K562 (cell line): Measurements from ENCODE around the gene SLC35G6. TPM values are rescaled to one million over a fixed set of nuclear protein-coding genes. Genes with fewer than 3 reads are reported as not detected.

Experiments
- ATAC-seq: fragments of 200-7000 bp; cut with Tn5 transposase; 3 replicates; pipeline ENCODE4 v1.9.1; 2020; ENCODE audit warnings: moderate library complexity
- BruUV-seq: library from RNA; stranded (reverse); fragments of 400-500 nt; replicated peaks from 2 replicates; lab custom pipeline; 2021; lab: Mats Ljungman, UMichigan
- CTCF ChIA-PET: fragments of 300-600 bp; formaldehyde crosslinking; extraction: SDS; loops from one replicate; lab custom pipeline; 2021; ENCODE audit warnings: low intra/inter-chr PET ratio; lab: Yijun Ruan, JAX
- POLR2A ChIA-PET: fragments of 300-600, 350-650 bp; sonication (Branson Sonifier 250); formaldehyde crosslinking; extraction: SDS; loops from one replicate; lab custom pipeline; 2021; ENCODE audit warnings: antibody characterized with exemption, inconsistent platforms; lab: Yijun Ruan, JAX
- DNase-seq, 4 experiments: peaks; one replicate each; pipeline versions ENCODE4 v3.0.0 to v3.0.0-alpha.2; 2011 to 2018; ENCODE audit warnings: low spot score in 3 of 4, mixed read lengths in 3 of 4; ENCODE audit errors: extremely low read depth in 1 of 4
- FAIRE-seq: peaks from 2 replicates; lab custom pipeline; 2011; peaks lifted over from hg19 to GRCh38; lab: Jason Lieb, UNC
- H2AFZ ChIP-seq: 2 replicates; pipeline ENCODE4 v1.6.0; 2011; ENCODE audit warnings: low read depth, low read length, control low read depth, inconsistent platforms
- H3K27ac ChIP-seq: fragments of 200-600 bp; 3 replicates; pipeline ENCODE4 v1.8.0; 2011; ENCODE audit warnings: low read depth, mild to moderate bottlenecking, control low read depth, inconsistent platforms, low read length, moderate library complexity, mixed read lengths; ENCODE audit errors: extremely low read depth
- H3K27me3 ChIP-seq, 2 experiments: fragments of 300-600 bp in 1 of 2; 2 replicates in 1 of 2; 3 replicates in 1 of 2; pipeline versions ENCODE4 v1.6.0 to v1.8.0; 2011; ENCODE audit warnings: inconsistent platforms in 2 of 2, low read length in 2 of 2, mild to moderate bottlenecking in 1 of 2, mixed read lengths in 1 of 2, moderate library complexity in 1 of 2; ENCODE audit not compliant: control insufficient read depth in 2 of 2, insufficient read depth in 2 of 2
- H3K36me3 ChIP-seq: fragments of 300-600 bp; 3 replicates; pipeline ENCODE4 v1.8.0; 2011; ENCODE audit warnings: mild to moderate bottlenecking, low read length, inconsistent platforms; ENCODE audit not compliant: control insufficient read depth, insufficient read depth
- H3K4me1 ChIP-seq, 2 experiments: fragments of 200-600 bp in 1 of 2; replicated peaks in 1 of 2; 2 replicates in 1 of 2; 3 replicates in 1 of 2; pipeline versions ENCODE4 v1.5.1 to v1.8.0; 2011; ENCODE audit warnings: inconsistent platforms in 2 of 2, low read length in 2 of 2, mild to moderate bottlenecking in 1 of 2, mixed read lengths in 1 of 2, moderate library complexity in 1 of 2; ENCODE audit not compliant: control insufficient read depth in 2 of 2, insufficient read depth in 2 of 2
- H3K4me2 ChIP-seq: 2 replicates; pipeline ENCODE4 v1.6.1; 2011; ENCODE audit warnings: low read length, control low read depth, inconsistent platforms, mixed read lengths; ENCODE audit not compliant: insufficient read depth
- H3K4me3 ChIP-seq: fragments of 200-600 bp; sonication (generic), shearing (Covaris generic); 2 replicates; pipeline ENCODE4 v1.5.1; 2016; ENCODE audit warnings: control low read depth, inconsistent platforms
- H3K79me2 ChIP-seq: fragments of 200-600 bp; 3 replicates; pipeline ENCODE4 v1.8.0; 2011; ENCODE audit warnings: low read length, inconsistent platforms; ENCODE audit not compliant: control insufficient read depth, insufficient read depth
- H3K9ac ChIP-seq, 2 experiments: 2 replicates each; pipeline versions ENCODE4 v1.6.0 to v1.6.1; 2011; ENCODE audit warnings: low read depth in 2 of 2, low read length in 2 of 2, control low read depth in 1 of 2, inconsistent platforms in 1 of 2, mild to moderate bottlenecking in 1 of 2, mixed read lengths in 1 of 2; ENCODE audit not compliant: insufficient read depth in 1 of 2
- H3K9me1 ChIP-seq: one replicate; pipeline ENCODE4 v1.6.0; 2011; ENCODE audit warnings: inconsistent platforms, mild to moderate bottlenecking, low read length, moderate library complexity; ENCODE audit not compliant: control insufficient read depth, insufficient read depth
- H3K9me3 ChIP-seq: replicated peaks from 2 replicates; pipeline ENCODE4 v1.5.1; 2011; ENCODE audit warnings: low read depth, low read length, inconsistent platforms; ENCODE audit not compliant: control insufficient read depth, insufficient read depth
- H4K20me1 ChIP-seq: replicated peaks from 2 replicates; pipeline ENCODE4 v1.6.1; 2011; ENCODE audit warnings: low read length, inconsistent platforms, mixed read lengths; ENCODE audit not compliant: control insufficient read depth, insufficient read depth
- DDX20 ChIP-seq: fragments of 450-650 bp; IDR thresholded peaks from 2 replicates; pipeline ENCODE4 v1.6.1; 2016; ENCODE audit warnings: missing genetic modification characterization, low read depth, mild to moderate bottlenecking, missing compliant biosample characterization, moderate library complexity
- PCBP2 ChIP-seq: fragments of 200-400 bp; formaldehyde crosslinking; IDR thresholded peaks from 2 replicates; pipeline ENCODE4 v1.6.1; 2018; ENCODE audit warnings: low read length, low read depth, mild to moderate bottlenecking, moderate library complexity; ENCODE audit not compliant: poor library complexity, severe bottlenecking
- RCOR1 ChIP-seq, 2 experiments: IDR thresholded peaks; 2 replicates each; pipeline ENCODE4 v1.6.1; 2012; ENCODE audit warnings: low read depth in 2 of 2, low read length in 2 of 2, borderline replicate concordance in 1 of 2, improper control_type of control experiment in 1 of 2
- TOE1 ChIP-seq, 2 experiments: fragments of 450-650 bp in 1 of 2; sonication (generic) in 1 of 2; formaldehyde crosslinking in 1 of 2; IDR thresholded peaks; 2 replicates each; pipeline versions ENCODE4 v1.7.1 to v1.8.0; 2016 to 2022; ENCODE audit warnings: borderline replicate concordance in 2 of 2, mild to moderate bottlenecking in 2 of 2, antibody characterized with exemption in 1 of 2, inconsistent platforms in 1 of 2, low read depth in 1 of 2, missing genetic modification reagents in 1 of 2, moderate library complexity in 1 of 2
- ZNF197 ChIP-seq: fragments of 200-800 bp; sonication (Bioruptor generic); IDR thresholded peaks from 2 replicates; pipeline ENCODE4 v1.6.1; 2016; ENCODE audit warnings: low read depth, missing genetic modification characterization, missing compliant biosample characterization
- ZSCAN32 ChIP-seq: fragments of 450-650 bp; formaldehyde crosslinking; IDR thresholded peaks from 2 replicates; pipeline ENCODE4 v1.4.0; 2020; ENCODE audit warnings: mild to moderate bottlenecking, moderate library complexity
- WGBS: fragments of 100-300 bp; shearing (Covaris generic); methylation state at CpG from one replicate; pipeline ENCODE4 v1.1.6; 2016; ENCODE audit warnings: low coverage, mixed read lengths; ENCODE audit not compliant: insufficient coverage; ENCODE audit errors: missing lambda C conversion rate; 5-methylcytosine and 5-hydroxymethylcytosine counted together
- in situ Hi-C: fragments of 300-500 bp; cut with MboI; formaldehyde crosslinking; loops from 4 replicates; pipeline ENCODE4 v1.15.0; 2018; ENCODE audit warnings: inconsistent platforms, mixed read lengths
- intact Hi-C: fragments of 100-400 bp; cut with micrococcal nuclease; formaldehyde crosslinking; loops from 2 replicates; pipeline ENCODE4 v1.14.2; 2022
- polyA plus RNA-seq, 8 experiments: library from polyadenylated mRNA; depleted of rRNA in 4 of 8; stranded (reverse) in 5 of 8; unstranded in 3 of 8; fragments of >200 nt; fragmentation: Nextera tagmentation in 2 of 8; fragmentation: Illumina TruSeq in 1 of 8; extraction: Ambion mirVana in 2 of 8; extraction: Trizol in 1 of 8; gene quantifications; 2 replicates each; pipeline versions ENCODE4 v1.2.1 to v1.2.3, GENCODE V29; 2011 to 2014; ENCODE audit warnings: inconsistent platforms in 1 of 8, missing spikeins in 1 of 8
- total RNA-seq, 7 experiments: library from RNA; depleted of rRNA in 6 of 7; stranded (reverse); fragments of >200 nt in 6 of 7; fragmentation: Illumina TruSeq in 2 of 7; extraction: Trizol in 2 of 7; gene quantifications; 2 replicates each; pipeline versions ENCODE4 v1.2.1 to v1.2.3, GENCODE V29; 2011 to 2021; ENCODE audit warnings: low replicate concordance in 1 of 7
- TF ChIP-seq, protein P1 (sequence below): fragments of 250-450 bp; sonication (Bioruptor Pico); IDR thresholded peaks from 2 replicates; pipeline ENCODE4 v1.4.0; 2020; ENCODE audit warnings: mild to moderate bottlenecking
- TF ChIP-seq, protein P2 (sequence below): sonication (generic); formaldehyde crosslinking; IDR thresholded peaks from 2 replicates; pipeline ENCODE4 v1.8.0; 2022; ENCODE audit warnings: missing genetic modification reagents, mild to moderate bottlenecking, moderate library complexity, borderline replicate concordance
- TF ChIP-seq, protein P3 (sequence below): fragments of 450-650 bp; IDR thresholded peaks from 2 replicates; pipeline ENCODE4 v1.6.1; 2017; ENCODE audit warnings: antibody characterized with exemption, mild to moderate bottlenecking
- TF ChIP-seq, protein P4 (sequence below): fragments of 450-650 bp; IDR thresholded peaks from 2 replicates; pipeline ENCODE4 v1.6.1; 2017; ENCODE audit warnings: mild to moderate bottlenecking, moderate library complexity

The SLC35G6 gene
- total and polyA plus RNA-seq, 9 of the 15 experiments (the other 6 are each of a cell fraction or from before 2014, with no cell fraction given): not detected

DNA sequence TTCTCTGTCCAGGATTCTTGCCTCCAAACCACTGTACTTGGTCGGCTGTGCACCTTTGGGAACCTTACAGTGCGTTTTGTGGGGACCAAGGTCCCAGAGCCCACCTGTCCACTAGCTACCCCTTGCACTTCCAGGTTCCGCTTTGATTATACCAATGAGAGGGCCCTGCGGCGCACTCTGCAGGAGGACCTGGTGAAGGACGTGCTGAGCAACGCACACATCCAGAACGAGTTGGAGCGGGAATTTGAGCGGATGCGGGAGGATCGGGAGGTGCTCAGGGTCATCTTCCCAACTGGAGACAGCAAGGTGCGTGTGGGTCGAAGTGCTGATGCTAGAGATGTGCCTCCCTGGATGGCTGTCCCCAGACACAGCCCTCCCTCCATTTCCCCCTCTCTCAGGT lies 21.7 kb downstream of the SLC35G6 start:
- no peak overlapping the region for H3K27ac ChIP-seq
- DNase-seq (peak in 2 of 4 experiments; percentile 8 to 17), ATAC-seq (peak; percentile 62), FAIRE-seq (no peak)
- in situ Hi-C loops: no loop called here
- H3K9ac ChIP-seq: no peak overlapping the region
- no peaks in the 10 kb centered on the region for H4K20me1 ChIP-seq
- no peaks in the 10 kb centered on the region for H3K9me1 ChIP-seq
- intact Hi-C loops: loop anchor here (5.0 kb wide), 1 partner anchor 146 kb away; the partner anchor contains the start of gene TMEM95
- 99% methylated on average over 7 of the region's 14 CpGs for WGBS
- H3K9me3 ChIP-seq: no peaks in the 10 kb centered on the region
- peaks cover 87% of the 10 kb centered on the region; the same call in 2 of the 3 replicates for H3K36me3 ChIP-seq
- H3K4me2 ChIP-seq: no peak overlapping the region
- POLR2A ChIA-PET: interaction anchor here (1.3 to 1.5 kb wide), 3 partner anchors 9 to 17 kb away, joined by 6 to 8 read pairs (median 6); no protein-coding TSS in a partner anchor
- no peak overlapping the region for H3K4me3 ChIP-seq
- CTCF ChIA-PET: no interaction called here
- H3K79me2 ChIP-seq: no peaks in the 10 kb centered on the region
- no peak overlapping the region for H2AFZ ChIP-seq
- no peaks in the 10 kb centered on the region for H3K4me1 ChIP-seq
- no peaks in the 10 kb centered on the region for H3K27me3 ChIP-seq
- BruUV-seq: no TSS peak
- TF ChIP-seq, protein P1, sequence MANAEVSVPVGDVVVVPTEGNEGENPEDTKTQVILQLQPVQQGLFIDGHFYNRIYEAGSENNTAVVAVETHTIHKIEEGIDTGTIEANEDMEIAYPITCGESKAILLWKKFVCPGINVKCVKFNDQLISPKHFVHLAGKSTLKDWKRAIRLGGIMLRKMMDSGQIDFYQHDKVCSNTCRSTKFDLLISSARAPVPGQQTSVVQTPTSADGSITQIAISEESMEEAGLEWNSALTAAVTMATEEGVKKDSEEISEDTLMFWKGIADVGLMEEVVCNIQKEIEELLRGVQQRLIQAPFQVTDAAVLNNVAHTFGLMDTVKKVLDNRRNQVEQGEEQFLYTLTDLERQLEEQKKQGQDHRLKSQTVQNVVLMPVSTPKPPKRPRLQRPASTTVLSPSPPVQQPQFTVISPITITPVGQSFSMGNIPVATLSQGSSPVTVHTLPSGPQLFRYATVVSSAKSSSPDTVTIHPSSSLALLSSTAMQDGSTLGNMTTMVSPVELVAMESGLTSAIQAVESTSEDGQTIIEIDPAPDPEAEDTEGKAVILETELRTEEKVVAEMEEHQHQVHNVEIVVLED: no peak
- no peak for TF ChIP-seq RCOR1 (IDR thresholded peaks at IDR 0.05; ENCODE audit: borderline replicate concordance in 1 of 2, low read depth in 2 of 2, low read length in 2 of 2)
- TF ChIP-seq ZSCAN32 (CRISPR knock-in tag): no peak
- no peak for TF ChIP-seq ZNF197 (CRISPR knock-in tag)
- TF ChIP-seq, protein P2, sequence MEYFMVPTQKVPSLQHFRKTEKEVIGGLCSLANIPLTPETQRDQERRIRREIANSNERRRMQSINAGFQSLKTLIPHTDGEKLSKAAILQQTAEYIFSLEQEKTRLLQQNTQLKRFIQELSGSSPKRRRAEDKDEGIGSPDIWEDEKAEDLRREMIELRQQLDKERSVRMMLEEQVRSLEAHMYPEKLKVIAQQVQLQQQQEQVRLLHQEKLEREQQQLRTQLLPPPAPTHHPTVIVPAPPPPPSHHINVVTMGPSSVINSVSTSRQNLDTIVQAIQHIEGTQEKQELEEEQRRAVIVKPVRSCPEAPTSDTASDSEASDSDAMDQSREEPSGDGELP (CRISPR knock-in tag): no peak
- TF ChIP-seq DDX20 (tag): no peak
- no peak for TF ChIP-seq PCBP2
- TF ChIP-seq, protein P3, sequence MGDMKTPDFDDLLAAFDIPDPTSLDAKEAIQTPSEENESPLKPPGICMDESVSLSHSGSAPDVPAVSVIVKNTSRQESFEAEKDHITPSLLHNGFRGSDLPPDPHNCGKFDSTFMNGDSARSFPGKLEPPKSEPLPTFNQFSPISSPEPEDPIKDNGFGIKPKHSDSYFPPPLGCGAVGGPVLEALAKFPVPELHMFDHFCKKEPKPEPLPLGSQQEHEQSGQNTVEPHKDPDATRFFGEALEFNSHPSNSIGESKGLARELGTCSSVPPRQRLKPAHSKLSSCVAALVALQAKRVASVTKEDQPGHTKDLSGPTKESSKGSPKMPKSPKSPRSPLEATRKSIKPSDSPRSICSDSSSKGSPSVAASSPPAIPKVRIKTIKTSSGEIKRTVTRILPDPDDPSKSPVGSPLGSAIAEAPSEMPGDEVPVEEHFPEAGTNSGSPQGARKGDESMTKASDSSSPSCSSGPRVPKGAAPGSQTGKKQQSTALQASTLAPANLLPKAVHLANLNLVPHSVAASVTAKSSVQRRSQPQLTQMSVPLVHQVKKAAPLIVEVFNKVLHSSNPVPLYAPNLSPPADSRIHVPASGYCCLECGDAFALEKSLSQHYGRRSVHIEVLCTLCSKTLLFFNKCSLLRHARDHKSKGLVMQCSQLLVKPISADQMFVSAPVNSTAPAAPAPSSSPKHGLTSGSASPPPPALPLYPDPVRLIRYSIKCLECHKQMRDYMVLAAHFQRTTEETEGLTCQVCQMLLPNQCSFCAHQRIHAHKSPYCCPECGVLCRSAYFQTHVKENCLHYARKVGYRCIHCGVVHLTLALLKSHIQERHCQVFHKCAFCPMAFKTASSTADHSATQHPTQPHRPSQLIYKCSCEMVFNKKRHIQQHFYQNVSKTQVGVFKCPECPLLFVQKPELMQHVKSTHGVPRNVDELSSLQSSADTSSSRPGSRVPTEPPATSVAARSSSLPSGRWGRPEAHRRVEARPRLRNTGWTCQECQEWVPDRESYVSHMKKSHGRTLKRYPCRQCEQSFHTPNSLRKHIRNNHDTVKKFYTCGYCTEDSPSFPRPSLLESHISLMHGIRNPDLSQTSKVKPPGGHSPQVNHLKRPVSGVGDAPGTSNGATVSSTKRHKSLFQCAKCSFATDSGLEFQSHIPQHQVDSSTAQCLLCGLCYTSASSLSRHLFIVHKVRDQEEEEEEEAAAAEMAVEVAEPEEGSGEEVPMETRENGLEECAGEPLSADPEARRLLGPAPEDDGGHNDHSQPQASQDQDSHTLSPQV: no peak
- no peak for TF ChIP-seq TOE1 (IDR thresholded peaks at IDR 0.05; ENCODE audit: borderline replicate concordance)
- TF ChIP-seq TOE1 (CRISPR knock-in tag; IDR thresholded peaks at IDR 0.05; ENCODE audit: borderline replicate concordance, low read depth): no peak
- TF ChIP-seq, protein P4, sequence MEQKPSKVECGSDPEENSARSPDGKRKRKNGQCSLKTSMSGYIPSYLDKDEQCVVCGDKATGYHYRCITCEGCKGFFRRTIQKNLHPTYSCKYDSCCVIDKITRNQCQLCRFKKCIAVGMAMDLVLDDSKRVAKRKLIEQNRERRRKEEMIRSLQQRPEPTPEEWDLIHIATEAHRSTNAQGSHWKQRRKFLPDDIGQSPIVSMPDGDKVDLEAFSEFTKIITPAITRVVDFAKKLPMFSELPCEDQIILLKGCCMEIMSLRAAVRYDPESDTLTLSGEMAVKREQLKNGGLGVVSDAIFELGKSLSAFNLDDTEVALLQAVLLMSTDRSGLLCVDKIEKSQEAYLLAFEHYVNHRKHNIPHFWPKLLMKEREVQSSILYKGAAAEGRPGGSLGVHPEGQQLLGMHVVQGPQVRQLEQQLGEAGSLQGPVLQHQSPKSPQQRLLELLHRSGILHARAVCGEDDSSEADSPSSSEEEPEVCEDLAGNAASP: no peak
